HG03097 (cell line): ENCODE data around the gene PLXNA3.
"Not testable (repeated sequence)": the region's sequence is repeated elsewhere in the genome, so short reads cannot be mapped to it uniquely, and the experiment has no call there.

Experiments used
- ATAC-seq: cut with Tn5 transposase; IDR thresholded peaks from one replicate; pipeline ENCODE4 v1.9.1; 2021; ENCODE audit not compliant: unreplicated experiment, low FRiP score

PLXNA3 gene

DNA sequence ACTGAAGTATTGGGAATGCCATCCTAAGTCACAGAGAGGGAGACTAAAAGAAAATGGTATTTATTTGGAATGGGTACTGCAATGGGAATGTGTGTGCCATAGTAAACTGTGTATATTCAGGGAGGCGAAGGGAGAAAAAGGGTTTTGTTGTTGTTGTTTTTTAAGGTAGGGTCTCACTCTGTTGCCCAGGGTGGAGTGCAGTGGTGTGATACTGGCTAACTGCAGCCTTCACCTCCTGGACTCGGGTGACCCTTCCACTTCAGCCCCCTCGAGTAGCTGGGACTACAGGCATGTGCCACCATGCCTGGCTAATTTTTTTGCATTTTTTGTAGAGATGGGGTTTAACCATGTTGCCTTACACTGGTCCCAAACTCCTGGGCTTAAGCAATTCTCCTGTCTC is 36.6 kb downstream of the PLXNA3 start:
- ATAC-seq, result no peak

- no peak for ATAC-seq
Measured at GRCh38 chrX:154495472-154495922, 37.4 kb downstream of the PLXNA3 start.

GRCh38 chrX:154496591-154497137 is 38.6 kb downstream of the PLXNA3 start:
- ATAC-seq, result not testable (repeated sequence)

GRCh38 chrX:154501423-154501822 is 43.3 kb downstream of the PLXNA3 start:
- ATAC-seq, result not testable (repeated sequence)

DNA sequence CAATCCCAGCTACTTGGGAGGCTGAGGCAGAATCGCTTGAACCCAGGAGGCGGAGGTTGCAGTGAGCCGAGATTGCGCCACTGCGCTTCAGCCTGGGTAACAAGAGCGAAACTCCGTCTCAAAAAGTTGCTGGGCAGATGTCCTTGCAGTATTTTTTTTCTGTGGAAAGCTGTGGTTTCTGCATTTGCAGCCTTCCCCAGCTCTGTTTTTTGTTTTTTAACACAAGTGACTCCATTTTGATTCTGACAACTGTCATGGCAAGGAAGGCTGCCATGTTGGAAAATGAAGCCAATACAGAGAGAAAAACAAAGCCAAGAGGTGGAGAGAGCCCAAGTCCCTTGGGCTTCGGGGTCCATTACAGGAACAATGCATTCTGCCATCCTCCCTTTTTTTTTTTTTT is 44.0 kb downstream of the PLXNA3 start:
- ATAC-seq, result no peak

- no peak for ATAC-seq
Measured at GRCh38 chrX:154502989-154503388, 44.9 kb downstream of the PLXNA3 start.

DNA sequence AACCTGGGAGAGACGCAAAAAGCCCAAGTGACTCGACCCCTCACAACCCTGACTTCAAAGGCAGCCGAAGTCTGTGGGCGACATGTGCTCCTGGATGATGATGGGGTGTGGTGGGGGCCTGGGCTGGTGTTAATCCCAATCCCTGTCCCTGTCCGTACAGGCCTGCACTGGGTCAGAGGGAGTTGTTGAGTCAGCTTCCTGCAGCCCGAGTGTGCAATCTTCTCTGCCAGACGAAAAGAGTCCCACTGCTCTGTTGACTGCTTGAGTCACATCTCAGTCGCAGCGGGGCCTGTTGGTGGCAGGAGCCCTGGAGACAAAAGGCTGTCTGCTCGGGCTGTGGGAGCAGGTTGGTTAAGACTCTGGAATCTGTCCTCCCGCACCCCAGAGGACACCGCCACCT is 47.7 kb downstream of the PLXNA3 start:
- no peak for ATAC-seq

GRCh38 chrX:154506483-154507332 is 48.6 kb downstream of the PLXNA3 start:
- ATAC-seq, result no peak

DNA sequence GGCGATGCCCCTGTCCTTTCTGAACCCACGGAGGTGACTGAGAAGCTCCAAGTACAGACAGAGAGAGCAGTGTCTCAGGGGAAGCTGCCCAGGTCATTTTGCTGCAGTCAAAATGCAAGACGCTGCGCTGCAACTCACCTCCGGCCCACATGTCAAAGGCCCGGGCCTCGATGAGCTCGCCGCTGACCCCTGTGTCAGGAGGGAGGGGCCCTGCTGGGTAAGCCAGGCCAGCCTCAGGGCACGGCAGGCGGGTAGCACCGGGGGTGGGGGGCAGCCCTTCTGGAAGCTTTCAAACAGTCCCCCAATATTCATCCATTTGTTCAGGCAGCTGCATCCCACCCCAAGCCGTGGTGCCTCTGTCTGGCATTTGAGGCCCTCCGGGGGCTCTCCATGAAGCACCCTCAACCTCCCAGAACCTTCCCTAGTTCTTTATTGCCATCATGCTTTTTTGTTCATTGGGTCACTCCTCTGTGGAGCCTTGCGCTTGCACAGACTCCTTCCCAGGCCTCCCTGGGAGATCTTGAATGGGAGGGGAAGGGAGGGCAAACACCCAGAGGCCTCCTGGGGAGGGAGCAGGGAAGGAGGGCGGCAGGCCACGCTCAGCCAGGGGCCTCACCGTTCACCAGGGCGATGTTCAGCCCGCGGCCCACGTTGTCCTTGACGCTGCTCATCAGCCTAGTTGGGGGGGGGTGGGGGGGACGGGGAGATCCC is 49.7 kb downstream of the PLXNA3 start:
- ATAC-seq, result no peak

DNA sequence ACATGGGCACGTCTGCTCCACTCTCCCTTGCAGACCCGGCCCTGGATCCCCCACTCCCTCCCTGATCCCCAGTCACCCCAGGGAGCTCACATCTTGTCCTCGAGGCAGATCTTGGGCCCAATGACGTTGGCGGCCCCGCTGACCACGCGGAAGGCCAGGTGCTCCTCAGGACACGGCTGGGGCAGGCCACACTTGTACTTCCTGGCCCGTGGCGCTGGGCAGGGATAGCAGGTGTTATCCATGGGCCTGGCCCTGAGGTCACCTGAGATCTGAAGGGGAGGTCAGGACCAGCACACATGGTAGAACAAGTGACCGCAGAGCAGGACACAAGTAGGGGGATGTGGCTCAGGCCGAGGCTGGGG is 50.3 kb downstream of the PLXNA3 start:
- no peak for ATAC-seq

GRCh38 chrX:154509455-154509854 is 51.4 kb downstream of the PLXNA3 start:
- no peak for ATAC-seq

- no peak for ATAC-seq
Measured at GRCh38 chrX:154511761-154512160, 53.7 kb downstream of the PLXNA3 start.

- ATAC-seq, result no peak
Measured at GRCh38 chrX:154512879-154513553, 54.9 kb downstream of the PLXNA3 start.

DNA sequence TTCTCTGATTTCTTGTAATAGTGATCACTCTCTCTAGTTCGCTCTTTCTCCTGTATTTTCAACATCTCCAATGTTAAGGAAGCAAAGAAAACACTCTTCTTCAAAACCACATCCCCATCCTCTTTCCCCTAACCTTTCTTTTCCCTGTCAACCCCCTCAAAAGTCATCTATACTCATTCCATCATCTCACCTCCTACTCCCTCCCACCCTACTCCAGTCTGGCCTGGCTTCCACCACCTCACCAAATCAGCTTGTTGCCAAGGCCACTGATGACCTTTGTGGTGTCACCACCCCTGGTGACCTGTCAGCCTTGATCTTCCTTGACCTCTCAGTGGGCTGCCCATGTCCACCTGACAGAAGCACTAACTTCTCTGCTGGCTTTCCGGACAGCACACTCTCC is 55.6 kb downstream of the PLXNA3 start:
- no peak for ATAC-seq

DNA sequence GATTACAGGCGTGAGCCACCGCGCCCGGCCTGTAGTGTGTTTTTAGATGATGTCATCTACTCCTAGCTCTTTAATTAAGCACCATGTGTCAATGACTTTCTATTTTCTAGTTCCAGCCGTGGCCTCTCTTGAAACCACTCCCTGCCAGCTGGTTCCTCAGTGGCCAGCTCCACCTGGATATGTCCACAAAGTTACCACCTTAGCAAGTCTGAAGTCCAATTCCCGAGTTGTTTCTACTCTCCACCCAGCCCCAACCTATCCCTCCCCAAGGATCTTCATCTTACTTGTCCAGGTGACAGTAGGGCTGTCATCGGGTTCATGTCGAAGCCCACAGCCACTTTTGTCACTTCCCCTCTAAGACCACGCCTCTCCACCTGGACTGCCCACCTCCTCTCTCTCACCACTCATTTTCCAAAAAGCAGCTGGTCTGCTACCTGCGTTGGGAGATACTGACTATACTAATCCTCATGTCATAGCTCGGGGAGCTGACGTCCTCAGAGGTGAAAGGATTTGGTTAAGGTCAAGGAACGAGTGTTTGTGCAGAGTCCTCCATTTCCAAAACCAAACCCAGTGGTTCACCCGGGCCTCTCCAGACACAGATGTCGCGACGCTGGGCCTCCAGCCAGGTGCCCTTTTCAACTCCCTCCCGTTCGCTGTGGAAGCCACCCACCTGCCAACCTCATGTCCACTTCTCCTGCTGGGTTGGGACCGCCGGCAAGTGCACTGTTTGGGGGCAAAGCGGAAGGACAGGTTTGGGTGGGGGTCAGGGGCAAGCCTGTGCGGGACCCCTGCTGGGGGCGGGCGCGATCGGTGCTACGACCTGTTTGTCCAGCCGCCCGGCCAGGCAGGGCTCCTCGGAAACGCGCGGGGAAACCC is 57.2 kb downstream of the PLXNA3 start:
- peak; percentile 13 for ATAC-seq

DNA sequence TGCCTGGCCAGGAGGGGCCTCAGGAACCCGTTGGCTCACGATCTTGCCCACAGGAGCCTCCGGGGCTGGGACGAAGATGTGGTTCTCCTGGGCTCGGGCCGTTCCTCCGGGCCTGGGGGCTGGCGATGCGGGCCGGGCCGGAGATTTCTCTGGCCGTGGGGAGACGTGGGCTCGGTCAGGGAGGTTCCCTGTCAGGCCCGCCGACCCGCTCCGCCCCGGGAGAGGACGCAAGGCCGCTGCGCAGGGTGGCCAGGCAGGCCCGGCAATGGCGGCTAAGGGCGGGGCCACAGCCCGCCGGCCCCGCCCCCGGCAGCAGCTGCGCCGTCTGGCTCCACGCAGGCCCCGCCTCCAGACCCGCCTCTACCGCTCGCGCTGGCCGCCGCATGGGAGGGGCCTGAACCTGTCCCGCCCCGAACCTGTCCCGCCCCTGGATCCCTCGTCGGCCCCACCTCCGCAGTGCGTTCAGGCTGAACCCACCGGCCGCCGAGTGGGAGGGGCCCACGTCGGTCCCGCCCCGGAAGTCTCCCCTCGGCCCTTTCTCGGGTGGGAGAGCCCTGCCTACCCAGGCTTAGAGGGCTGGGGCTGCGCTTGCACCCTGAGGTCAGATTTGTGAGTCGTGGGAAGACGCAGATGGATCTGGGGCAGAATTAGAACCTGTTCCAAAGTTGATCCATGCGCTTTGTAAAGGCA is 58.0 kb downstream of the PLXNA3 start, which contains the start of gene FAM3A:
TSS of gene FAM3A (minus strand) at position 267 of the 690 bp plus-strand sequence. CDS start 460 bp downstream, outside the sequence.
- peak; percentile 82 for ATAC-seq

- ATAC-seq, result no peak
Measured at GRCh38 chrX:154516656-154517100, 58.6 kb downstream of the PLXNA3 start.

DNA sequence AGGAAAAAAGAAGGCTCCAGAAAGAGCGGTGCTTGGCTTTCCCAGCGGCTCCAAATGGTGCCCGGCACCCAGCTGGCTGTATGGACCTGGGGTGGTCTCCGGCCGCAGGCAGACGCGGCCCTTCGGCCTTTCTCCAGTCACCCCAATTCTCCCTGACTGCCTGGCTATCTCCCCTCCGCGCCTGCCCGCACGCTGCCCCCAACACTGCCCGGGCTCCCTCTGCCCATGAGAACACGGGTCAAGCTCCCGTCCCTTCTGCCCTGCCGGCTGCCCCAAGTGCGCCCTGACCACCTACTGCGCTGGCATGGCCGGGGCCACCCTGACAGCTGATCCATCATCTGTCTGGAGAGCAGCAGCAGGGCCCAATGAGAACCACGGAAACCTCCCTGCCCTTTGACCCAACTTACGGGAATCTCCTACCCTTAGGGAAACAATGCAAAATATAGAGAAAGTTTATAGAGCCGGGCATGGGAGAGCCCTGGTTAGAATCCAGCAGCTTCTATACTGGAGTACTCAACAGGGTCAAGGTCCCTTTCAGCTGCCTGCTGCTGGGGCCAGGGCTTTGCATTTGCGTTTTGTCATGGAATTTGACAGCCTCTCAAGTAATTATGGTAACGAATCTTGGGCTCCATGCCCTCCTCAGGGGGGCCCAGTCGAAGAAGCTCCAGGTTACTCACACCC is 59.2 kb downstream of the PLXNA3 start:
- ATAC-seq, result no peak

GRCh38 chrX:154519389-154519788 is 61.3 kb downstream of the PLXNA3 start:
- no peak for ATAC-seq
